Measurements from ENCODE around the gene TMEM161A.

TMEM161A gene

GRCh38 chr19:19098703-19099632 is 39.3 kb downstream of the TMEM161A start:
- in situ Hi-C loops (cut with MboI; ENCODE audit: low sequenced_read_pairs): no loop called here

GRCh38 chr19:19098084-19098702 is 40.1 kb downstream of the TMEM161A start:
- in situ Hi-C loops (cut with MboI; ENCODE audit: low sequenced_read_pairs): no loop called here

GRCh38 chr19:19096641-19097627 is 41.3 kb downstream of the TMEM161A start:
- in situ Hi-C loops (cut with MboI; ENCODE audit: low sequenced_read_pairs): no loop called here

- in situ Hi-C loops (cut with MboI; ENCODE audit: low sequenced_read_pairs): no loop called here
Observed at GRCh38 chr19:19095691-19096090, 42.6 kb downstream of the TMEM161A start.

GRCh38 chr19:19094513-19094912 is 43.8 kb downstream of the TMEM161A start:
- in situ Hi-C loops (cut with MboI; ENCODE audit: low sequenced_read_pairs): no loop called here

GRCh38 chr19:19087676-19088075 is 50.6 kb downstream of the TMEM161A start:
- in situ Hi-C loops (cut with MboI; ENCODE audit: low sequenced_read_pairs): no loop called here

- in situ Hi-C loops (cut with MboI; ENCODE audit: low sequenced_read_pairs): no loop called here
Observed at GRCh38 chr19:19083413-19084178, 54.7 kb downstream of the TMEM161A start.

- in situ Hi-C loops (cut with MboI; ENCODE audit: low sequenced_read_pairs): no loop called here
Observed at GRCh38 chr19:19081642-19082151, 56.6 kb downstream of the TMEM161A start.

GRCh38 chr19:19079571-19079970 is 58.7 kb downstream of the TMEM161A start:
- in situ Hi-C loops (cut with MboI; ENCODE audit: low sequenced_read_pairs): no loop called here

GRCh38 chr19:19078801-19079200 is 59.5 kb downstream of the TMEM161A start:
- in situ Hi-C loops (cut with MboI; ENCODE audit: low sequenced_read_pairs): no loop called here

- in situ Hi-C loops (cut with MboI; ENCODE audit: low sequenced_read_pairs): no loop called here
Observed at GRCh38 chr19:19077103-19077502, 61.2 kb downstream of the TMEM161A start.

GRCh38 chr19:19076476-19076875 is 61.8 kb downstream of the TMEM161A start:
- in situ Hi-C loops (cut with MboI; ENCODE audit: low sequenced_read_pairs): no loop called here

- in situ Hi-C loops (cut with MboI; ENCODE audit: low sequenced_read_pairs): no loop called here
Observed at GRCh38 chr19:19075126-19075525, 63.2 kb downstream of the TMEM161A start.

GRCh38 chr19:19074196-19074882 is 63.9 kb downstream of the TMEM161A start:
- in situ Hi-C loops (cut with MboI; ENCODE audit: low sequenced_read_pairs): no loop called here

- in situ Hi-C loops (cut with MboI; ENCODE audit: low sequenced_read_pairs): no loop called here
Observed at GRCh38 chr19:19071897-19072296, 66.4 kb downstream of the TMEM161A start.

Data from HL-60/S4 treated with phorbol 12-myristate 13-acetate at 8.2 ng/mL for 4 days and 3 days (cell line).